ENCODE data around the gene MSRB1. TPM values are rescaled to one million over a fixed set of nuclear protein-coding genes. Genes with fewer than 3 reads are reported as not detected.
A peak's percentile ranks its signal among the peaks of the same experiment; 100 is the strongest.

Gene MSRB1
- total and polyA plus RNA-seq, 9 of the 15 experiments (the other 6 are each of a cell fraction or from before 2014, with no cell fraction given) = 5.4 to 33.7 (median 25.7) TPM

GRCh38 chr16:1959269-1960039 is 16.5 kb upstream of the MSRB1 start, which contains the start of gene NDUFB10 (continued):
- TF ChIP-seq ZNF639 (CRISPR knock-in tag; conservative IDR thresholded peaks at IDR 0.05 in 1 of 2, IDR thresholded peaks at IDR 0.05 in 1 of 2) = peak in 1 of 2 experiments; percentile 85; a peak in 2 of 4 replicates
- TF ChIP-seq POLR2G (IDR thresholded peaks at IDR 0.05; ENCODE audit: low read depth, low read length) = peak; percentile 97
- peak; percentile 77 for TF ChIP-seq EGR1 (conservative IDR thresholded peaks at IDR 0.05)
- peak; percentile 28; the same call in 1 of the 2 replicates for TF ChIP-seq TAF7 (tag; IDR thresholded peaks at IDR 0.05)
- TF ChIP-seq ATF6 (CRISPR knock-in tag; IDR thresholded peaks at IDR 0.05) = 0 out of 2 replicates have a peak, but pooled peaks have one; percentile 50
- TF ChIP-seq MYC (IDR thresholded peaks at IDR 0.05; ENCODE audit: low read depth, low read length) = peak; percentile 70
- TF ChIP-seq MYC (CRISPR knock-in tag; IDR thresholded peaks at IDR 0.05; ENCODE audit: borderline replicate concordance, low read depth) = peak; percentile 55; the same call in 1 of the 2 replicates
- no peak for TF ChIP-seq NCOA4 (IDR thresholded peaks at IDR 0.05; ENCODE audit: partially characterized antibody)
- peak; percentile 56 to 91 for TF ChIP-seq NONO (IDR thresholded peaks at IDR 0.05; ENCODE audit: low read depth in 2 of 2, low read length in 1 of 2)
- TF ChIP-seq ZNF311 (CRISPR knock-in tag; IDR thresholded peaks at IDR 0.05) = no peak
- peak; percentile 58 for TF ChIP-seq ZNF592 (IDR thresholded peaks at IDR 0.05)
- peak; percentile 51; the same call in 1 of the 2 replicates for TF ChIP-seq POLR2AphosphoS5 (IDR thresholded peaks at IDR 0.05; ENCODE audit: control insufficient read depth, insufficient read depth, low read depth, low read length)
- no peak for TF ChIP-seq ZHX1 (conservative IDR thresholded peaks at IDR 0.05; ENCODE audit: low read length)
- TF ChIP-seq ZNF121 (CRISPR knock-in tag; conservative IDR thresholded peaks at IDR 0.05) = no peak
